ENCODE data around the gene SNX11.
"Not testable (repeated sequence)": the region's sequence is repeated elsewhere in the genome, so short reads cannot be mapped to it uniquely, and the experiment has no call there.

Gene SNX11

GRCh38 chr17:48107137-48108055 is at the start of gene SNX11:
TSS of gene SNX11 (plus strand) at chr17:48107766. CDS start at chr17:48112044, 4,278 bp downstream.
- peak; percentile 81 for DNase-seq (ENCODE audit: low spot score)

GRCh38 chr17:48058393-48059124 is 49.0 kb upstream of the SNX11 start:
- DNase-seq (ENCODE audit: low spot score): no peak

- DNase-seq (ENCODE audit: low spot score): no peak
Observed at GRCh38 chr17:48059125-48059668, 48.4 kb upstream of the SNX11 start.

- no peak for DNase-seq (ENCODE audit: low spot score)
Observed at GRCh38 chr17:48060249-48060648, 47.3 kb upstream of the SNX11 start.

- DNase-seq (ENCODE audit: low spot score): no peak
Observed at GRCh38 chr17:48062273-48062672, 45.3 kb upstream of the SNX11 start.

GRCh38 chr17:48064638-48065037 is 42.9 kb upstream of the SNX11 start:
- DNase-seq (ENCODE audit: low spot score): no peak

GRCh38 chr17:48066192-48066591 is 41.4 kb upstream of the SNX11 start:
- DNase-seq (ENCODE audit: low spot score): no peak

- no peak for DNase-seq (ENCODE audit: low spot score)
Observed at GRCh38 chr17:48066656-48067055, 40.9 kb upstream of the SNX11 start.

- DNase-seq (ENCODE audit: low spot score): no peak
Observed at GRCh38 chr17:48067245-48067644, 40.3 kb upstream of the SNX11 start.

GRCh38 chr17:48067808-48068207 is 39.8 kb upstream of the SNX11 start:
- DNase-seq (ENCODE audit: low spot score): not testable (repeated sequence)

GRCh38 chr17:48068491-48068961 is 39.0 kb upstream of the SNX11 start:
- DNase-seq (ENCODE audit: low spot score): no peak

GRCh38 chr17:48070195-48070594 is 37.4 kb upstream of the SNX11 start:
- DNase-seq (ENCODE audit: low spot score): no peak

- DNase-seq (ENCODE audit: low spot score): no peak
Observed at GRCh38 chr17:48071654-48072053, 35.9 kb upstream of the SNX11 start.

- DNase-seq (ENCODE audit: low spot score): not testable (repeated sequence)
Observed at GRCh38 chr17:48072811-48073210, 34.8 kb upstream of the SNX11 start.

- DNase-seq (ENCODE audit: low spot score): not testable (repeated sequence)
Observed at GRCh38 chr17:48073566-48074094, 33.9 kb upstream of the SNX11 start.

- DNase-seq (ENCODE audit: low spot score): peak; percentile 84
Observed at GRCh38 chr17:48074322-48075081, 33.1 kb upstream of the SNX11 start.

GRCh38 chr17:48077152-48077551 is 30.4 kb upstream of the SNX11 start:
- DNase-seq (ENCODE audit: low spot score): not testable (repeated sequence)

GRCh38 chr17:48081858-48082257 is 25.7 kb upstream of the SNX11 start:
- DNase-seq (ENCODE audit: low spot score): no peak

- DNase-seq (ENCODE audit: low spot score): no peak
Observed at GRCh38 chr17:48084932-48085331, 22.6 kb upstream of the SNX11 start.

- no peak for DNase-seq (ENCODE audit: low spot score)
Observed at GRCh38 chr17:48093341-48094045, 14.1 kb upstream of the SNX11 start.

- DNase-seq (ENCODE audit: low spot score): no peak
Observed at GRCh38 chr17:48095611-48096010, 12.0 kb upstream of the SNX11 start.
